IMR-90 (cell line): ENCODE data around the gene DBNDD1. TPM values are rescaled to one million over a fixed set of nuclear protein-coding genes. Genes with fewer than 3 reads are reported as not detected.

ENCODE experiments used
- CHD1 ChIP-seq: IDR thresholded peaks from 2 replicates; pipeline ENCODE4 v1.6.1; 2012; ENCODE audit warnings: low read depth, low read length, improper control_type of control experiment
- CTCF ChIP-seq: conservative IDR thresholded peaks from 2 replicates; pipeline ENCODE4 v1.5.1; 2012; ENCODE audit warnings: mild to moderate bottlenecking, low read depth, low read length, improper control_type of control experiment
- MAZ ChIP-seq: IDR thresholded peaks from 2 replicates; pipeline ENCODE4 v1.6.1; 2012; ENCODE audit warnings: low read depth, mild to moderate bottlenecking, low read length, improper control_type of control experiment, moderate library complexity, borderline replicate concordance
- RFX5 ChIP-seq: IDR thresholded peaks from 2 replicates; pipeline ENCODE4 v1.8.0; 2012; ENCODE audit warnings: low read depth, mild to moderate bottlenecking, low read length, moderate library complexity
- polyA plus RNA-seq, 3 experiments: library from polyadenylated mRNA; depleted of rRNA; stranded (reverse); fragments of >200 nt; gene quantifications; 2 replicates each; pipeline ENCODE4 v1.2.3, GENCODE V29; 2012; ENCODE audit warnings: low replicate concordance in 1 of 3
- total RNA-seq: library from RNA; depleted of rRNA; stranded (reverse); fragments of >200 nt; gene quantifications from 2 replicates; pipeline ENCODE4 v1.2.3, GENCODE V29; 2012

The DBNDD1 gene
- total and polyA plus RNA-seq, 2 of the 4 experiments (the other 2 are of a cell fraction) = 3.4 to 23.0 TPM

GRCh38 chr16:89962754-89963498 lies 56.3 kb downstream of the DBNDD1 start (continued):
- TF ChIP-seq CTCF (no peak), MAZ (no peak), RFX5 (no peak), CHD1 (no peak)
